GM12878 (cell line): ENCODE data around the gene SORCS2. TPM values are rescaled to one million over a fixed set of nuclear protein-coding genes. Genes with fewer than 3 reads are reported as not detected.

Experiments used
- DPF2 ChIP-seq: fragments of 450-650 bp; IDR thresholded peaks from 2 replicates; pipeline ENCODE4 v1.6.1; 2017; ENCODE audit warnings: mild to moderate bottlenecking
- GABPA ChIP-seq: IDR thresholded peaks from 2 replicates; pipeline ENCODE4 v1.6.1; 2014; ENCODE audit warnings: antibody characterized with exemption, low read depth, mild to moderate bottlenecking, inconsistent platforms
- PAX8 ChIP-seq: fragments of 450-650 bp; IDR thresholded peaks from 2 replicates; pipeline ENCODE4 v1.6.1; 2017; ENCODE audit warnings: mild to moderate bottlenecking, moderate library complexity
- RELA ChIP-seq: fragments of 450-650 bp; IDR thresholded peaks from 2 replicates; pipeline ENCODE4 v1.8.0; 2014; ENCODE audit warnings: borderline replicate concordance; ENCODE audit not compliant: partially characterized antibody
- STAT3 ChIP-seq: IDR thresholded peaks from 2 replicates; pipeline ENCODE4 v1.6.1; 2011; ENCODE audit warnings: low read depth, low read length, improper control_type of control experiment
- polyA plus RNA-seq, 11 experiments: library from polyadenylated mRNA; depleted of rRNA in 4 of 11; unstranded in 6 of 11; stranded (reverse) in 5 of 11; fragments of >200 nt; fragmentation: Nextera tagmentation in 4 of 11; fragmentation: Illumina TruSeq in 1 of 11; extraction: Ambion mirVana in 4 of 11; extraction: Trizol in 1 of 11; gene quantifications; 1 replicate in 1 of 11; 2 replicates in 10 of 11; pipeline versions ENCODE4 v1.2.1 to v1.2.3, GENCODE V29; 2011 to 2016; ENCODE audit warnings: inconsistent platforms in 2 of 11, missing spikeins in 2 of 11, low read depth in 1 of 11
- total RNA-seq, 4 experiments: library from RNA; depleted of rRNA in 3 of 4; stranded (reverse); fragments of >200 nt in 3 of 4; fragmentation: Illumina TruSeq in 1 of 4; extraction: Trizol in 1 of 4; gene quantifications; 2 replicates each; pipeline versions ENCODE4 v1.2.1 to v1.2.3, GENCODE V29; 2013 to 2021
- TF ChIP-seq, protein P1 (sequence below): fragments of 450-650 bp; IDR thresholded peaks from 2 replicates; pipeline ENCODE4 v1.6.1; 2017; ENCODE audit warnings: antibody characterized with exemption, mild to moderate bottlenecking, moderate library complexity
- TF ChIP-seq, protein P2 (sequence below): fragments of 450-650 bp; IDR thresholded peaks from 2 replicates; pipeline ENCODE4 v1.6.1; 2017; ENCODE audit warnings: mild to moderate bottlenecking, moderate library complexity
- TF ChIP-seq, protein P3 (sequence below): IDR thresholded peaks from 2 replicates; pipeline ENCODE4 v1.6.1; 2012; ENCODE audit warnings: low read depth, low read length, improper control_type of control experiment

SORCS2 gene
- total and polyA plus RNA-seq, 10 of the 15 experiments (the other 5 are each of a cell fraction or from before 2014, with no cell fraction given) = 0.01 to 0.15 (median 0.05) TPM; not detected in 5

DNA sequence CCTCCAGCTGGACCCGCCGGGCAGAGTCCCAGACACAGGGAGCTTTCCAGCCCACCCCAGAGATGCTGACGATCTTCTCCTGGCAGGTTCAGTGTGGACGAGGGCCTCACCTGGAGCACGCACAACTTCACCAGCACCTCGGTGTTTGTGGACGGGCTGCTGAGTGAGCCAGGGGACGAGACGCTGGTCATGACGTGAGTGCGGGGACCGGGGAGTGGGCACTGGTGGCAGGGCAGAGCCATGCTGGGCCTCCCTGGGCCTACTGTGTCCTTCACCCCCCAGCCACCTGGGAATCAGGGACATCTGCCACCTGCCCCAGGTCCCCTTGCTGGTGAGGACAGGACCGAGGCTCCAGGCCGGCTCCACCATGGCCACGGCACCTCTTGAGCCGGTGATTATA, 511.8 kb downstream of the SORCS2 start (continued):
- TF ChIP-seq, protein P1, sequence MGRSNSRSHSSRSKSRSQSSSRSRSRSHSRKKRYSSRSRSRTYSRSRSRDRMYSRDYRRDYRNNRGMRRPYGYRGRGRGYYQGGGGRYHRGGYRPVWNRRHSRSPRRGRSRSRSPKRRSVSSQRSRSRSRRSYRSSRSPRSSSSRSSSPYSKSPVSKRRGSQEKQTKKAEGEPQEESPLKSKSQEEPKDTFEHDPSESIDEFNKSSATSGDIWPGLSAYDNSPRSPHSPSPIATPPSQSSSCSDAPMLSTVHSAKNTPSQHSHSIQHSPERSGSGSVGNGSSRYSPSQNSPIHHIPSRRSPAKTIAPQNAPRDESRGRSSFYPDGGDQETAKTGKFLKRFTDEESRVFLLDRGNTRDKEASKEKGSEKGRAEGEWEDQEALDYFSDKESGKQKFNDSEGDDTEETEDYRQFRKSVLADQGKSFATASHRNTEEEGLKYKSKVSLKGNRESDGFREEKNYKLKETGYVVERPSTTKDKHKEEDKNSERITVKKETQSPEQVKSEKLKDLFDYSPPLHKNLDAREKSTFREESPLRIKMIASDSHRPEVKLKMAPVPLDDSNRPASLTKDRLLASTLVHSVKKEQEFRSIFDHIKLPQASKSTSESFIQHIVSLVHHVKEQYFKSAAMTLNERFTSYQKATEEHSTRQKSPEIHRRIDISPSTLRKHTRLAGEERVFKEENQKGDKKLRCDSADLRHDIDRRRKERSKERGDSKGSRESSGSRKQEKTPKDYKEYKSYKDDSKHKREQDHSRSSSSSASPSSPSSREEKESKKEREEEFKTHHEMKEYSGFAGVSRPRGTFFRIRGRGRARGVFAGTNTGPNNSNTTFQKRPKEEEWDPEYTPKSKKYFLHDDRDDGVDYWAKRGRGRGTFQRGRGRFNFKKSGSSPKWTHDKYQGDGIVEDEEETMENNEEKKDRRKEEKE = no peak
- TF ChIP-seq RELA (no peak), GABPA (no peak), DPF2 (no peak), PAX8 (no peak), STAT3 (no peak)
- TF ChIP-seq, protein P2, sequence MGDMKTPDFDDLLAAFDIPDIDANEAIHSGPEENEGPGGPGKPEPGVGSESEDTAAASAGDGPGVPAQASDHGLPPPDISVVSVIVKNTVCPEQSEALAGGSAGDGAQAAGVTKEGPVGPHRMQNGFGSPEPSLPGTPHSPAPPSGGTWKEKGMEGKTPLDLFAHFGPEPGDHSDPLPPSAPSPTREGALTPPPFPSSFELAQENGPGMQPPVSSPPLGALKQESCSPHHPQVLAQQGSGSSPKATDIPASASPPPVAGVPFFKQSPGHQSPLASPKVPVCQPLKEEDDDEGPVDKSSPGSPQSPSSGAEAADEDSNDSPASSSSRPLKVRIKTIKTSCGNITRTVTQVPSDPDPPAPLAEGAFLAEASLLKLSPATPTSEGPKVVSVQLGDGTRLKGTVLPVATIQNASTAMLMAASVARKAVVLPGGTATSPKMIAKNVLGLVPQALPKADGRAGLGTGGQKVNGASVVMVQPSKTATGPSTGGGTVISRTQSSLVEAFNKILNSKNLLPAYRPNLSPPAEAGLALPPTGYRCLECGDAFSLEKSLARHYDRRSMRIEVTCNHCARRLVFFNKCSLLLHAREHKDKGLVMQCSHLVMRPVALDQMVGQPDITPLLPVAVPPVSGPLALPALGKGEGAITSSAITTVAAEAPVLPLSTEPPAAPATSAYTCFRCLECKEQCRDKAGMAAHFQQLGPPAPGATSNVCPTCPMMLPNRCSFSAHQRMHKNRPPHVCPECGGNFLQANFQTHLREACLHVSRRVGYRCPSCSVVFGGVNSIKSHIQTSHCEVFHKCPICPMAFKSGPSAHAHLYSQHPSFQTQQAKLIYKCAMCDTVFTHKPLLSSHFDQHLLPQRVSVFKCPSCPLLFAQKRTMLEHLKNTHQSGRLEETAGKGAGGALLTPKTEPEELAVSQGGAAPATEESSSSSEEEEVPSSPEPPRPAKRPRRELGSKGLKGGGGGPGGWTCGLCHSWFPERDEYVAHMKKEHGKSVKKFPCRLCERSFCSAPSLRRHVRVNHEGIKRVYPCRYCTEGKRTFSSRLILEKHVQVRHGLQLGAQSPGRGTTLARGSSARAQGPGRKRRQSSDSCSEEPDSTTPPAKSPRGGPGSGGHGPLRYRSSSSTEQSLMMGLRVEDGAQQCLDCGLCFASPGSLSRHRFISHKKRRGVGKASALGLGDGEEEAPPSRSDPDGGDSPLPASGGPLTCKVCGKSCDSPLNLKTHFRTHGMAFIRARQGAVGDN = no peak
- TF ChIP-seq, protein P3, sequence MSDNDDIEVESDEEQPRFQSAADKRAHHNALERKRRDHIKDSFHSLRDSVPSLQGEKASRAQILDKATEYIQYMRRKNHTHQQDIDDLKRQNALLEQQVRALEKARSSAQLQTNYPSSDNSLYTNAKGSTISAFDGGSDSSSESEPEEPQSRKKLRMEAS = no peak
- TF ChIP-seq, all 136 proteins: peak for 0
